HepG2 (cell line): ENCODE measurements around the gene SALL4. TPM values are rescaled to one million over a fixed set of nuclear protein-coding genes. Genes with fewer than 3 reads are reported as not detected.

ENCODE experiments used
- DMAP1 ChIP-seq: IDR thresholded peaks from 2 replicates; pipeline ENCODE4 v1.6.1; 2016
- FOXK2 ChIP-seq: fragments of 450-650 bp; IDR thresholded peaks from 2 replicates; pipeline ENCODE4 v1.6.1; 2016
- GABPB1 ChIP-seq: IDR thresholded peaks from 2 replicates; pipeline ENCODE4 v1.6.1; 2016; ENCODE audit warnings: mild to moderate bottlenecking, missing genetic modification reagents, moderate library complexity, missing compliant biosample characterization
- IKZF1 ChIP-seq: fragments of 450-650 bp; IDR thresholded peaks from 2 replicates; pipeline ENCODE4 v1.7.1; 2016
- JARID2 ChIP-seq: sonication (generic); formaldehyde crosslinking; IDR thresholded peaks from 2 replicates; pipeline ENCODE4 v1.8.1; 2023; ENCODE audit warnings: missing genetic modification reagents, inconsistent platforms; ENCODE audit not compliant: insufficient replicate concordance
- JDP2 ChIP-seq: sonication (generic); formaldehyde crosslinking; IDR thresholded peaks from 2 replicates; pipeline ENCODE4 v1.8.1; 2022; ENCODE audit warnings: missing genetic modification reagents, borderline replicate concordance
- KLF16 ChIP-seq, 2 experiments: sonication (generic) in 1 of 2; formaldehyde crosslinking in 1 of 2; IDR thresholded peaks; 2 replicates each; pipeline versions ENCODE4 v1.6.1 to v1.8.0; 2016 to 2023; ENCODE audit warnings: missing genetic modification reagents in 2 of 2, missing compliant biosample characterization in 1 of 2
- MED8 ChIP-seq: sonication (generic); formaldehyde crosslinking; IDR thresholded peaks from 2 replicates; pipeline ENCODE4 v1.8.1; 2023; ENCODE audit warnings: mild to moderate bottlenecking, missing genetic modification reagents; ENCODE audit not compliant: insufficient replicate concordance
- MNT ChIP-seq: fragments of 450-650 bp; IDR thresholded peaks from 2 replicates; pipeline ENCODE4 v1.6.1; 2016
- MTA1 ChIP-seq: sonication (generic); formaldehyde crosslinking; IDR thresholded peaks from 2 replicates; pipeline ENCODE4 v1.4.0; 2020; ENCODE audit warnings: missing genetic modification reagents, mild to moderate bottlenecking, borderline replicate concordance
- PRDM10 ChIP-seq: sonication (generic); formaldehyde crosslinking; IDR thresholded peaks from 2 replicates; pipeline ENCODE4 v1.4.0; 2020; ENCODE audit warnings: low read depth, missing genetic modification reagents
- RFXAP ChIP-seq: sonication (generic); formaldehyde crosslinking; IDR thresholded peaks from 2 replicates; pipeline ENCODE4 v1.4.0; 2020; ENCODE audit warnings: missing genetic modification reagents, borderline replicate concordance
- SIX4 ChIP-seq: sonication (generic); formaldehyde crosslinking; IDR thresholded peaks from 2 replicates; pipeline ENCODE4 v1.4.0; 2020; ENCODE audit warnings: missing genetic modification reagents
- ZBTB8A ChIP-seq: sonication (generic); formaldehyde crosslinking; IDR thresholded peaks from 2 replicates; pipeline ENCODE4 v1.4.0; 2020; ENCODE audit warnings: mild to moderate bottlenecking, low read depth, missing genetic modification reagents, borderline replicate concordance
- ZC3H4 ChIP-seq: sonication (generic); formaldehyde crosslinking; IDR thresholded peaks from 2 replicates; pipeline ENCODE4 v1.4.0; 2020; ENCODE audit warnings: missing genetic modification reagents, borderline replicate concordance
- ZIK1 ChIP-seq: sonication (generic); formaldehyde crosslinking; IDR thresholded peaks from 2 replicates; pipeline ENCODE4 v1.5.0; 2020; ENCODE audit warnings: mild to moderate bottlenecking, low read depth, missing genetic modification reagents, borderline replicate concordance
- ZKSCAN1 ChIP-seq: fragments of 150-350 bp; IDR thresholded peaks from 2 replicates; pipeline ENCODE4 v1.6.1; 2014; ENCODE audit warnings: low read length
- ZNF446 ChIP-seq: sonication (generic); formaldehyde crosslinking; IDR thresholded peaks from 2 replicates; pipeline ENCODE4 v1.5.0; 2020; ENCODE audit warnings: mild to moderate bottlenecking, missing genetic modification reagents
- ZNF496 ChIP-seq: sonication (generic); formaldehyde crosslinking; IDR thresholded peaks from 2 replicates; pipeline ENCODE4 v1.8.1; 2023; ENCODE audit warnings: mild to moderate bottlenecking, moderate library complexity, missing genetic modification reagents; ENCODE audit not compliant: insufficient replicate concordance
- ZNF672 ChIP-seq: sonication (generic); formaldehyde crosslinking; IDR thresholded peaks from 2 replicates; pipeline ENCODE4 v1.8.1; 2022; ENCODE audit warnings: missing genetic modification reagents
- ZNF761 ChIP-seq: sonication (generic); formaldehyde crosslinking; conservative IDR thresholded peaks from 2 replicates; pipeline ENCODE4 v1.4.0; 2020; ENCODE audit warnings: mild to moderate bottlenecking, missing genetic modification reagents
- ZSCAN25 ChIP-seq: sonication (generic); formaldehyde crosslinking; IDR thresholded peaks from 2 replicates; pipeline ENCODE4 v1.8.0; 2022; ENCODE audit warnings: mild to moderate bottlenecking, missing genetic modification reagents
- polyA plus RNA-seq, 8 experiments: library from polyadenylated mRNA; depleted of rRNA in 3 of 8; stranded (reverse) in 7 of 8; unstranded in 1 of 8; fragments of >200 nt; fragmentation: Illumina TruSeq in 4 of 8; extraction: Trizol in 4 of 8; gene quantifications; 2 replicates each; pipeline versions ENCODE4 v1.2.1 to v1.2.3, GENCODE V29; 2011 to 2016; ENCODE audit warnings: low read depth in 4 of 8, missing spikeins in 1 of 8, mixed read lengths in 1 of 8; ENCODE audit not compliant: insufficient read depth in 1 of 8
- total RNA-seq, 5 experiments: library from RNA; depleted of rRNA; stranded (reverse); fragments of >200 nt; fragmentation: Illumina TruSeq; extraction: Trizol; gene quantifications; 2 replicates each; pipeline ENCODE4 v1.2.3, GENCODE V29; 2016; ENCODE audit warnings: low read depth in 1 of 5
- TF ChIP-seq, protein P1 (sequence below): IDR thresholded peaks from 2 replicates; pipeline ENCODE4 v1.6.1; 2016

Gene SALL4
- total and polyA plus RNA-seq, 2 of the 13 experiments (the other 11 are each of a cell fraction or from before 2014, with no cell fraction given), result 0.33 to 1.8 TPM

GRCh38 chr20:51760905-51761546 is 41.3 kb downstream of the SALL4 start (continued):
- TF ChIP-seq MNT, result peak; percentile 16; the same call in 1 of the 2 replicates
- peak; percentile 83; the same call in 1 of the 2 replicates for TF ChIP-seq SIX4 (CRISPR knock-in tag)
- no peak for TF ChIP-seq RFXAP (CRISPR knock-in tag)
- TF ChIP-seq ZSCAN25 (CRISPR knock-in tag), result no peak
- no peak for TF ChIP-seq ZC3H4
- TF ChIP-seq ZIK1, result no peak
- peak; percentile 60; the same call in 1 of the 2 replicates for TF ChIP-seq PRDM10
- 0 out of 2 replicates have a peak, but pooled peaks have one; percentile 10 for TF ChIP-seq ZNF761 (CRISPR knock-in tag)
- no peak for TF ChIP-seq ZNF496 (CRISPR knock-in tag)
- TF ChIP-seq, protein P1, sequence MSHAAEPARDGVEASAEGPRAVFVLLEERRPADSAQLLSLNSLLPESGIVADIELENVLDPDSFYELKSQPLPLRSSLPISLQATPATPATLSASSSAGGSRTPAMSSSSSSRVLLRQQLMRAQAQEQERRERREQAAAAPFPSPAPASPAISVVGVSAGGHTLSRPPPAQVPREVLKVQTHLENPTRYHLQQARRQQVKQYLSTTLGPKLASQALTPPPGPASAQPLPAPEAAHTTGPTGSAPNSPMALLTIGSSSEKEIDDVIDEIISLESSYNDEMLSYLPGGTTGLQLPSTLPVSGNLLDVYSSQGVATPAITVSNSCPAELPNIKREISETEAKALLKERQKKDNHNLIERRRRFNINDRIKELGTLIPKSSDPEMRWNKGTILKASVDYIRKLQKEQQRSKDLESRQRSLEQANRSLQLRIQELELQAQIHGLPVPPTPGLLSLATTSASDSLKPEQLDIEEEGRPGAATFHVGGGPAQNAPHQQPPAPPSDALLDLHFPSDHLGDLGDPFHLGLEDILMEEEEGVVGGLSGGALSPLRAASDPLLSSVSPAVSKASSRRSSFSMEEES, result peak; percentile 87
- TF ChIP-seq ZKSCAN1, result no peak
- TF ChIP-seq DMAP1 (CRISPR knock-in tag), result no peak
- TF ChIP-seq GABPB1 (CRISPR knock-in tag), result peak; percentile 47
- no peak for TF ChIP-seq MTA1
- peak in 1 of 2 experiments; percentile 32; a peak in 1 of 4 replicates for TF ChIP-seq KLF16 (CRISPR knock-in tag; IDR thresholded peaks at IDR 0.05)
- no peak for TF ChIP-seq FOXK2
- TF ChIP-seq ZNF672 (CRISPR knock-in tag), result no peak
- TF ChIP-seq IKZF1, result no peak
- TF ChIP-seq JARID2 (CRISPR knock-in tag), result no peak
- TF ChIP-seq ZNF446, result no peak
- TF ChIP-seq ZBTB8A (CRISPR knock-in tag), result no peak
- TF ChIP-seq JDP2 (CRISPR knock-in tag), result no peak
- TF ChIP-seq MED8 (CRISPR knock-in tag), result peak; percentile 48
